Esophagus (tissue), 2 donors: Measurements from ENCODE around the gene EIF2B4. TPM values are rescaled to one million over a fixed set of nuclear protein-coding genes. Genes with fewer than 3 reads are reported as not detected.

ENCODE experiments used
- H3K27ac ChIP-seq, 2 donors: one replicate each; pipeline ENCODE4 v1.5.1; 2013; ENCODE audit warnings: low read depth in 2 of 2, mild to moderate bottlenecking in 2 of 2, inconsistent platforms in 1 of 2, low read length in 1 of 2, moderate library complexity in 1 of 2
- H3K27me3 ChIP-seq, 2 donors: one replicate each; pipeline ENCODE4 v1.6.1; 2013; ENCODE audit warnings: low read length in 2 of 2, control low read depth in 1 of 2, mild to moderate bottlenecking in 1 of 2; ENCODE audit not compliant: insufficient read depth in 2 of 2, control insufficient read depth in 1 of 2
- H3K36me3 ChIP-seq, 2 donors: one replicate each; pipeline ENCODE4 v1.6.1; 2013; ENCODE audit warnings: low read length in 1 of 2; ENCODE audit not compliant: control insufficient read depth in 2 of 2, insufficient read depth in 2 of 2
- H3K4me1 ChIP-seq, 2 donors: one replicate each; pipeline ENCODE4 v1.6.1; 2013; ENCODE audit warnings: low read length in 1 of 2; ENCODE audit not compliant: control insufficient read depth in 2 of 2, insufficient read depth in 2 of 2
- H3K4me3 ChIP-seq, 2 donors: one replicate each; pipeline ENCODE4 v1.5.1; 2013; ENCODE audit warnings: low read length in 2 of 2, mild to moderate bottlenecking in 2 of 2, low read depth in 1 of 2, moderate library complexity in 1 of 2
- H3K9me3 ChIP-seq, 2 donors: one replicate each; pipeline ENCODE4 v1.6.1; 2013; ENCODE audit warnings: mild to moderate bottlenecking in 2 of 2, low read depth in 1 of 2, low read length in 1 of 2, moderate library complexity in 1 of 2; ENCODE audit not compliant: control insufficient read depth in 2 of 2, insufficient read depth in 1 of 2
- WGBS, 2 donors: extraction: QIAGEN DNeasy Blood & Tissue Kit; methylation state at CpG; one replicate each; pipeline ENCODE4 v1.1.7; 2013; 5-methylcytosine and 5-hydroxymethylcytosine counted together
- polyA plus RNA-seq, 2 donors: library from polyadenylated mRNA; stranded (reverse); fragments of 200-250 nt; gene quantifications; one replicate each; pipeline ENCODE4 v1.2.3, GENCODE V29; 2013
- donor health status: healthy with polysubstance abuse.
- donor health status: Bipolar disorder and iron deficiency.

Gene EIF2B4
- polyA plus RNA-seq, 2 donors: 44.1 to 55.5 TPM

GRCh38 chr2:27377618-27378095 is 7.5 kb upstream of the EIF2B4 start:
- no peak overlapping the region for H3K27ac ChIP-seq
- H3K36me3 ChIP-seq: peaks cover 24 to 47% of the 10 kb centered on the region in 2 donors
- H3K27me3 ChIP-seq: no peaks in the 10 kb centered on the region
- peaks cover 3 to 11% of the 10 kb centered on the region in 2 donors for H3K4me1 ChIP-seq
- H3K9me3 ChIP-seq: no peaks in the 10 kb centered on the region
- no peak overlapping the region for H3K4me3 ChIP-seq
- 84 to 87% methylated on average over 18 of the region's 18 CpGs for WGBS, 2 donors

DNA sequence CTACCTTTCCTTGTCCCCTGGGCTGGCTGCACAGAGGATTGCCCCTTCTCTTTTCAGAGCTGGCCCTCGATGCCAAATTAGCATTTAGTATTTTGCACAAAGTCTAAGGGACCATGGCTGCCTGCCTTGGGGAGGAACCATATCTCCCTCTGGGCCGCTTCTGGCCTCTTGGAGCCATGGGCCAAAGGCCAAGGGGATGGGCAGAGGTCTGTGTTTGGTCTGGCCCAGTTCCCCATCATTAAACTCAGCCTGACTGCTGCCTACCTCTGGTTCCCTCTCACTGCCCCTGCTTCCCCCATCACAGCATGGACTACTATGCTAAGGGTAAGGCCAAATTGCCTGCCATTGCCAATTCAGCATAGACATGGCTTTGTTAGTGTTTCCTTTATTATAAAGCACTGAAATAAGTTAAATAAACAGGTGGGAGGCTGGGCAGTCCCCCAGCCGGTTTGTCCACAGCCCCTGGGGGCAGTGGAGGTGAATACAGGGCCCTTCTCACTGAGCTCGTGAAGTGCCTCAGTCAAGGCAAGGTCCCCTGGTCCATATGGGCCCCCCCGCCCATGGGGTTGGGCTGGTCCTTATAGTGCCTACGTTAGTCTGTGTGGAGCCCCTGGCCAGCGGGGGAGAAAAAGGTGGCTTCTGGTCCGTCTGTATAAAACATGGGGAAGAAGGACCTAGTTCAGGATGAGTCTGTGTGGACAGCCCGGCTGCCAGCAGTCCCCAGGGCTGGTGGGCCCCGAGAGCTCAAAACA is 6.9 kb upstream of the EIF2B4 start:
- Histone ChIP-seq H3K4me1 (peaks cover 3 to 11% of the 10 kb centered on the region in 2 donors), H3K27me3 (no peaks in the 10 kb centered on the region), H3K4me3 (no peak overlapping the region), H3K9me3 (no peaks in the 10 kb centered on the region), H3K27ac (no peak overlapping the region), H3K36me3 (peaks cover 24 to 47% of the 10 kb centered on the region in 2 donors)
- 64 to 73% methylated on average over 10 of the region's 10 CpGs for WGBS, 2 donors

- Histone ChIP-seq H3K4me1 (peaks cover 3 to 9% of the 10 kb centered on the region in 2 donors), H3K4me3 (no peak overlapping the region), H3K27ac (no peak overlapping the region), H3K36me3 (peaks cover 24 to 47% of the 10 kb centered on the region in 2 donors), H3K9me3 (no peaks in the 10 kb centered on the region), H3K27me3 (no peaks in the 10 kb centered on the region)
- WGBS, 2 donors: 77 to 82% methylated on average over 16 of the region's 16 CpGs
Observed at GRCh38 chr2:27376151-27376865, 6.2 kb upstream of the EIF2B4 start.

DNA sequence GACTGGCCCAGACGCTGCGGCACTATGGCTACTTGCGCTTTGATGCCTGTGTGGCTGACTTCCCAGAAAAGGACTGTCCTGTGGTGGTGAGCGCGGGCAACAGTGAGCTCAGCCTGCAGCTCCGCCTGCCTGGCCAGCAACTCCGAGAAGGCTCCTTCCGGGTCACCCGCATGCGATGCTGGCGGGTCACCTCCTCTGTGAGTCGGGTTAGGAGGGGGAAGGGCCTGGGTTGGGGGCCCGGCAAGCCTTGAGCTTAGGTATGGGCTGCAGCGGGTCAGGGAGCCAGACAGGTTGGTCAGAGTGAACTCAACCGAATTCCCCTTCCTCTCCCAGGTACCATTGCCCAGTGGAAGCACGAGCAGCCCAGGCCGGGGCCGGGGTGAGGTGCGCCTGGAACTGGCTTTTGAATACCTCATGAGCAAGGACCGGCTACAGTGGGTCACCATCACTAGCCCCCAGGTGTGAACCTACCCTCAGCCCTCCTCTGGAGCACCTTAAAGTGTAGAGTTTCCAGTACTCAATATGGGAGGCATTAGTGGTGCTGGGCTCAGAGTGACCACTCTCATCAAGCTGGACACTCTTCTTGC is 5.5 kb upstream of the EIF2B4 start:
- H3K4me1 ChIP-seq: peaks cover 3 to 7% of the 10 kb centered on the region in 2 donors
- peaks cover 24 to 47% of the 10 kb centered on the region in 2 donors for H3K36me3 ChIP-seq
- WGBS, 2 donors: 91 to 93% methylated on average over 20 of the region's 20 CpGs
- H3K9me3 ChIP-seq: no peaks in the 10 kb centered on the region
- H3K27me3 ChIP-seq: no peaks in the 10 kb centered on the region
- H3K4me3 ChIP-seq: no peak overlapping the region
- H3K27ac ChIP-seq: no peak overlapping the region

DNA sequence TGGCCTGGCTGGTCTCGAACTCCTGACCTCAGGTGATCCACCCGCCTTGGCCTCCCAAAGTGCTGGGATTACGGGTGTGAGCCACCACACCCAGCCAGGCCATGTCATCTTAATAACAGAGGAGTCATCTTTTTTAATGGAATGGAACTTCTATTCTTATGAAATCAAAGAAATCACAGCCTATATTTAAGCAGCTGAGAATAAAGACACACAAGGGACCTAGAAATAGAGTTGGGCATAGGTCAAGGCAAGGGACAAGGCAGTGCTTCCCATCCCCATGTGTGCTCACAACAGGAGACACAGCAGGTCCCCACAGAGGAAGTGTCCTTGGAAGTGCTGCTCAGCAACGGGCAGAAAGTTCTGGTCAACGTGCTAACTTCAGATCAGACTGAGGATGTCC is 3.4 kb upstream of the EIF2B4 start:
- Histone ChIP-seq H3K9me3 (no peaks in the 10 kb centered on the region), H3K27me3 (no peaks in the 10 kb centered on the region), H3K36me3 (peaks cover 24 to 45% of the 10 kb centered on the region in 2 donors), H3K27ac (no peak overlapping the region), H3K4me1 (peaks cover under 1 to 7% of the 10 kb centered on the region in 2 donors), H3K4me3 (no peak overlapping the region)
- 85 to 86% methylated on average over 5 of the region's 5 CpGs for WGBS, 2 donors

GRCh38 chr2:27372937-27373336 is 2.8 kb upstream of the EIF2B4 start:
- Histone ChIP-seq H3K27ac (peak overlapping the region in 1 of 2 donors; percentile 45), H3K9me3 (no peaks in the 10 kb centered on the region), H3K27me3 (no peaks in the 10 kb centered on the region), H3K4me1 (peaks cover 0 to 5% of the 10 kb centered on the region in 2 donors), H3K36me3 (peaks cover 25 to 46% of the 10 kb centered on the region in 2 donors), H3K4me3 (no peak overlapping the region)
- 92% methylated on average over 6 of the region's 6 CpGs for WGBS, 2 donors

- 1% methylated on average over 38 to 46 of the region's 46 CpGs for WGBS, 2 donors
- peaks cover 23 to 45% of the 10 kb centered on the region in 2 donors for H3K36me3 ChIP-seq
Observed at GRCh38 chr2:27370816-27371620, 880 bp upstream of the EIF2B4 start.

DNA sequence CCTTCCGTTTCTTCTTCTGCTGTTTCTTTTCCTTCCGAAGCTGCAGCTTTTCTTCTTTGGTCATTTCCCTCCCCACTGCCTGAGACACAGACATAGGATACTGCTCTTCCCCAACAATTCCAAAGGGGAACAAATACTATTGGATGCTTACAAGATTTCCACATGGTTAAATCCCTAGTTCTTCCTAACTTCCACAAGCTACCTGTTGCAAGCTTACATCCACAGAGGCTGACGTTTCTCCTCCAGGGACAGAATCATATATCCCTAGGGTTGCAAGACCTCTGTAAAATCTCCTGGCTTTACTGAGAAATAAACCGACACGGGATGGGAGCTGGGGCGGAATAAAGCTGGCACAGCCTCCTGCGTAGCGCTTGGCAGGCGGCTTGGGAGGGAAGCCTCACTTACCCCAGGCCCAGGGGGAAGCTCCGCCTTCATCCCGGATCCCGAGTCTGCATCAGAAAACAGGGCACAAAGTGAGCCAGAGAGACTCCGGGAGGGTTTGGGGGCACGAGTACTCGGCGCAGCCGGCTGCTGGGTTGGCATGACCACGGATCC is 590 bp downstream of the EIF2B4 start:
- Histone ChIP-seq H3K36me3 (peaks cover 14 to 36% of the 10 kb centered on the region in 2 donors), H3K27me3 (no peaks in the 10 kb centered on the region)
- WGBS, 2 donors: 1 to 3% methylated on average over 18 of the region's 18 CpGs

More at GRCh38 chr2:27370816-27371620, 880 bp upstream of the EIF2B4 start:
- H3K27me3 ChIP-seq: no peaks in the 10 kb centered on the region
- H3K27ac ChIP-seq: peak overlapping the region; percentile 79 to 84
- H3K4me3 ChIP-seq: peak overlapping the region; percentile 83 to 97
- peaks cover 0 to 5% of the 10 kb centered on the region in 2 donors for H3K4me1 ChIP-seq
- H3K9me3 ChIP-seq: no peaks in the 10 kb centered on the region

More for the DNA sequence above, 590 bp downstream of the EIF2B4 start:
- peak overlapping the region; percentile 96 to 97 for H3K27ac ChIP-seq
- H3K4me1 ChIP-seq: peaks cover 0 to 5% of the 10 kb centered on the region in 2 donors
- H3K4me3 ChIP-seq: peak overlapping the region; percentile 69 to 91
- no peaks in the 10 kb centered on the region for H3K9me3 ChIP-seq
